H1 (cell line): Measurements from ENCODE around the gene BRAT1. TPM values are rescaled to one million over a fixed set of nuclear protein-coding genes. Genes with fewer than 3 reads are reported as not detected.

Experiments used
- CTCF ChIA-PET: fragments of 300-600 bp; sonication (Branson Sonifier 250); formaldehyde crosslinking; loops from one replicate; lab custom pipeline; 2021; ENCODE audit not compliant: partially characterized antibody; lab: Charles Lee
- POLR2A ChIA-PET: fragments of 300-600 bp; sonication (Branson Sonifier 250); formaldehyde crosslinking; loops from one replicate; lab custom pipeline; 2021; ENCODE audit warnings: inconsistent platforms; ENCODE audit not compliant: partially characterized antibody; lab: Charles Lee
- DNase-seq, 2 experiments: peaks; one replicate each; pipeline versions ENCODE4 v3.0.0 to v3.0.0-alpha.2; 2010 to 2022; ENCODE audit warnings: low spot score in 2 of 2, low read depth in 1 of 2, mixed read lengths in 1 of 2
- FAIRE-seq: peaks from 2 replicates; lab custom pipeline; 2011; peaks lifted over from hg19 to GRCh38; lab: Jason Lieb, UNC
- H2AFZ ChIP-seq: 2 replicates; pipeline ENCODE4 v1.8.1; 2012; ENCODE audit warnings: low read length, inconsistent platforms
- H2AK5ac ChIP-seq: 2 replicates; pipeline ENCODE4 v1.6.1; 2013; ENCODE audit warnings: low read depth, low read length
- H2BK120ac ChIP-seq: replicated peaks from 2 replicates; pipeline ENCODE3; 2013; ENCODE audit warnings: low read depth, low read length, inconsistent platforms
- H2BK12ac ChIP-seq: 2 replicates; pipeline ENCODE4 v1.6.1; 2013; ENCODE audit warnings: low read depth, low read length
- H2BK15ac ChIP-seq: 2 replicates; pipeline ENCODE4 v1.6.1; 2013; ENCODE audit warnings: low read length
- H2BK20ac ChIP-seq: 2 replicates; pipeline ENCODE4 v1.6.1; 2013; ENCODE audit warnings: low read length
- H2BK5ac ChIP-seq: 2 replicates; pipeline ENCODE4 v1.6.1; 2013; ENCODE audit warnings: low read depth, low read length
- H3K14ac ChIP-seq: 2 replicates; pipeline ENCODE4 v1.6.1; 2013; ENCODE audit warnings: inconsistent platforms; ENCODE audit not compliant: insufficient read length
- H3K18ac ChIP-seq: 2 replicates; pipeline ENCODE4 v1.6.1; 2013; ENCODE audit warnings: low read length; ENCODE audit errors: extremely low read depth
- H3K23ac ChIP-seq: 2 replicates; pipeline ENCODE4 v1.6.1; 2013; ENCODE audit warnings: inconsistent platforms; ENCODE audit not compliant: insufficient read length
- H3K23me2 ChIP-seq: 2 replicates; pipeline ENCODE4 v1.6.1; 2013; ENCODE audit warnings: low read depth, low read length
- H3K27ac ChIP-seq: 2 replicates; pipeline ENCODE4 v1.6.1; 2011; ENCODE audit warnings: low read depth, low read length, inconsistent platforms
- H3K27me3 ChIP-seq, 4 experiments: replicated peaks in 1 of 4; 1 replicate in 1 of 4; 2 replicates in 3 of 4; pipeline versions ENCODE4 v1.6.1 to v1.8.1; 2011 to 2013; ENCODE audit warnings: low read length in 3 of 4, mild to moderate bottlenecking in 3 of 4, inconsistent platforms in 2 of 4, mixed read lengths in 2 of 4, moderate library complexity in 1 of 4; ENCODE audit not compliant: control insufficient read depth in 3 of 4, insufficient read depth in 3 of 4; ENCODE audit errors: extremely low read depth in 1 of 4
- H3K36me3 ChIP-seq, 4 experiments: 2 replicates each; pipeline versions ENCODE4 v1.6.1 to v1.8.1; 2011 to 2013; ENCODE audit warnings: mild to moderate bottlenecking in 4 of 4, low read length in 3 of 4, moderate library complexity in 2 of 4, control low read depth in 1 of 4, inconsistent platforms in 1 of 4; ENCODE audit not compliant: insufficient read depth in 4 of 4, control insufficient read depth in 2 of 4
- H3K4ac ChIP-seq: replicated peaks from 2 replicates; pipeline ENCODE3; 2013; ENCODE audit warnings: low read length, low read depth, mixed read lengths, inconsistent platforms; ENCODE audit not compliant: insufficient read length
- H3K4me1 ChIP-seq, 4 experiments: replicated peaks in 1 of 4; 1 replicate in 1 of 4; 2 replicates in 3 of 4; pipeline versions ENCODE4 v1.6.1 to v1.8.1; 2011 to 2013; ENCODE audit warnings: low read length in 3 of 4, inconsistent platforms in 2 of 4, mixed read lengths in 1 of 4; ENCODE audit not compliant: insufficient read depth in 4 of 4, control insufficient read depth in 3 of 4
- H3K4me2 ChIP-seq, 2 experiments: 2 replicates each; pipeline versions ENCODE4 v1.6.1 to v1.8.1; 2011 to 2013; ENCODE audit warnings: low read depth in 2 of 2, low read length in 2 of 2, control low read depth in 1 of 2, inconsistent platforms in 1 of 2, mild to moderate bottlenecking in 1 of 2; ENCODE audit not compliant: insufficient read depth in 1 of 2
- H3K4me3 ChIP-seq, 4 experiments: fragments of 200-600, 300-600 bp in 1 of 4; sonication (generic), shearing (Covaris generic), sonication (Bioruptor Twin) in 1 of 4; 2 replicates each; pipeline versions ENCODE4 v1.5.1 to v1.8.1; 2011 to 2016; ENCODE audit warnings: low read length in 4 of 4, low read depth in 3 of 4, control low read depth in 2 of 4, inconsistent platforms in 2 of 4, mild to moderate bottlenecking in 2 of 4, mixed read lengths in 1 of 4, moderate library complexity in 1 of 4; ENCODE audit not compliant: insufficient read depth in 2 of 4; ENCODE audit errors: extremely low read depth in 1 of 4
- H3K56ac ChIP-seq: replicated peaks from 2 replicates; pipeline ENCODE3; 2013; ENCODE audit warnings: low read depth, mild to moderate bottlenecking, mixed read lengths, low read length, inconsistent platforms; ENCODE audit not compliant: insufficient read length
- H3K79me1 ChIP-seq: 2 replicates; pipeline ENCODE4 v1.6.1; 2013; ENCODE audit warnings: low read depth, low read length, control low read depth
- H3K79me2 ChIP-seq, 2 experiments: 2 replicates each; pipeline versions ENCODE4 v1.6.1 to v1.8.1; 2012 to 2013; ENCODE audit warnings: low read length in 2 of 2, mild to moderate bottlenecking in 2 of 2, inconsistent platforms in 1 of 2; ENCODE audit not compliant: insufficient read depth in 2 of 2, control insufficient read depth in 1 of 2
- H3K9ac ChIP-seq, 4 experiments: replicated peaks in 1 of 4; 1 replicate in 1 of 4; 2 replicates in 3 of 4; pipeline versions ENCODE4 v1.6.1 to v1.8.1; 2011 to 2013; ENCODE audit warnings: low read depth in 3 of 4, low read length in 3 of 4, control low read depth in 2 of 4, mild to moderate bottlenecking in 2 of 4, moderate library complexity in 2 of 4, inconsistent platforms in 1 of 4; ENCODE audit errors: extremely low read depth in 1 of 4
- H3K9me3 ChIP-seq, 2 experiments: 2 replicates each; pipeline versions ENCODE4 v1.6.1 to v1.8.1; 2012 to 2013; ENCODE audit warnings: mild to moderate bottlenecking in 2 of 2, moderate library complexity in 2 of 2, control low read depth in 1 of 2, inconsistent platforms in 1 of 2, low read depth in 1 of 2, low read length in 1 of 2, mixed read lengths in 1 of 2; ENCODE audit not compliant: insufficient read depth in 2 of 2
- H4K20me1 ChIP-seq, 2 experiments: replicated peaks in 1 of 2; 2 replicates each; pipeline versions ENCODE3 to v1.8.1; 2011 to 2013; ENCODE audit warnings: inconsistent platforms in 2 of 2, low read length in 2 of 2, mild to moderate bottlenecking in 1 of 2; ENCODE audit not compliant: insufficient read depth in 2 of 2, control insufficient read depth in 1 of 2
- H4K5ac ChIP-seq: 2 replicates; pipeline ENCODE4 v1.6.1; 2013; ENCODE audit warnings: low read length, low read depth, mixed read lengths, inconsistent platforms; ENCODE audit not compliant: insufficient read length
- H4K8ac ChIP-seq: 2 replicates; pipeline ENCODE4 v1.8.0; 2013; ENCODE audit warnings: mild to moderate bottlenecking, moderate library complexity, low read length, inconsistent platforms; ENCODE audit not compliant: insufficient read depth; ENCODE audit errors: extremely low read depth
- H4K91ac ChIP-seq: replicated peaks from 2 replicates; pipeline ENCODE3; 2013; ENCODE audit warnings: low read length, mixed read lengths, inconsistent platforms; ENCODE audit not compliant: insufficient read length
- E2F6 ChIP-seq: IDR thresholded peaks from 2 replicates; pipeline ENCODE4 v1.6.1; 2012; ENCODE audit warnings: inconsistent platforms
- SIX5 ChIP-seq: IDR thresholded peaks from 2 replicates; pipeline ENCODE4 v1.6.1; 2011; ENCODE audit warnings: mild to moderate bottlenecking, low read depth, low read length
- WGBS, 2 experiments: shearing (Covaris generic) in 1 of 2; methylation state at CpG; one replicate each; pipeline versions ENCODE4 v1.1.6 to v1.1.7; 2013 to 2015; ENCODE audit warnings: low lambda C conversion rate in 2 of 2, mixed read lengths in 2 of 2, inconsistent platforms in 1 of 2, low coverage in 1 of 2, missing lambda C conversion rate in 1 of 2; ENCODE audit not compliant: insufficient replicate concordance in 2 of 2, insufficient coverage in 1 of 2, insufficient read length in 1 of 2; ENCODE audit errors: extremely low coverage in 1 of 2, missing lambda C conversion rate in 1 of 2; 5-methylcytosine and 5-hydroxymethylcytosine counted together
- polyA plus RNA-seq, 7 experiments: library from polyadenylated mRNA; depleted of rRNA in 3 of 7; stranded (reverse) in 5 of 7; unstranded in 2 of 7; fragments of >200 nt in 5 of 7; fragments of 200-250 nt in 2 of 7; gene quantifications; 1 replicate in 5 of 7; 2 replicates in 1 of 7; 4 replicates in 1 of 7; pipeline versions ENCODE4 v1.2.1 to v1.2.3, GENCODE V29; 2011 to 2013; ENCODE audit warnings: missing spikeins in 2 of 7, mixed read lengths in 2 of 7
- total RNA-seq: library from RNA; stranded (reverse); fragmentation: NEBNext Ultra II Directional; extraction: Animal tissue kit (Norgen Biotek cat#: 25700); gene quantifications from 2 replicates; pipeline ENCODE4 v1.2.1, GENCODE V29; 2021

The BRAT1 gene
- total and polyA plus RNA-seq, 2 of the 8 experiments (the other 6 are each of a cell fraction or from before 2014, with no cell fraction given): 36.8 to 42.3 TPM

- ChIA-PET POLR2A (interaction anchor here (0.7 to 7.0 kb wide), 8 partner anchors 10 to 92 kb away, joined by 3 to 68 read pairs (median 3); partner anchors contain the start of gene BRAT1), CTCF (interaction anchor here (0.6 to 2.0 kb wide), 3 partner anchors 9 to 73 kb away, joined by 4 to 9 read pairs (median 4); no protein-coding TSS in a partner anchor)
- Histone ChIP-seq H3K27ac (no peak overlapping the region), H3K23me2 (no peaks in the 10 kb centered on the region), H3K4me2 (no peak overlapping the region), H3K14ac (no peak overlapping the region), H3K23ac (no peak overlapping the region), H2BK15ac (no peak overlapping the region), H3K79me1 (peaks cover 3% of the 10 kb centered on the region; the same call in 1 of the 2 replicates), H2AK5ac (no peak overlapping the region), H2AFZ (no peak overlapping the region), H3K4ac (no peak overlapping the region), H3K4me1 (no peaks in the 10 kb centered on the region), H4K91ac (no peak overlapping the region), H3K9ac (no peak overlapping the region), H3K56ac (no peak overlapping the region), H3K36me3 (peaks cover 20 to 63% (median 40%) of the 10 kb centered on the region in 4 experiments), H2BK120ac (no peak overlapping the region), H2BK5ac (no peak overlapping the region), H3K9me3 (no peaks in the 10 kb centered on the region), H2BK20ac (no peak overlapping the region), H3K18ac (no peak overlapping the region), H2BK12ac (no peak overlapping the region), H4K8ac (no peak overlapping the region), H3K4me3 (no peak overlapping the region), H4K20me1 (peaks cover 0 to 11% of the 10 kb centered on the region in 2 experiments), H4K5ac (no peak overlapping the region), H3K27me3 (no peaks in the 10 kb centered on the region), H3K79me2 (no peaks in the 10 kb centered on the region)
- FAIRE-seq (no peak), DNase-seq (no peak)
- WGBS, 2 experiments: 94% methylated on average over 22 of the region's 25 CpGs; no CpG with 5 or more reads in 1 of the 2 experiments
- TF ChIP-seq E2F6 (no peak), SIX5 (no peak)
Observed at GRCh38 chr7:2542011-2542915, 13.1 kb downstream of the BRAT1 start.
